ENCODE results near the gene HAPLN2.
"Not testable (repeated sequence)": the region's sequence is repeated elsewhere in the genome, so short reads cannot be mapped to it uniquely, and the experiment has no call there.

The HAPLN2 gene

GRCh38 chr1:156618853-156619581, at the start of gene HAPLN2:
Gene HAPLN2, plus strand, starts transcription at chr1:156619415. Its CDS starts 4,076 bp downstream, at chr1:156623491.
- no peak for DNase-seq

DNA sequence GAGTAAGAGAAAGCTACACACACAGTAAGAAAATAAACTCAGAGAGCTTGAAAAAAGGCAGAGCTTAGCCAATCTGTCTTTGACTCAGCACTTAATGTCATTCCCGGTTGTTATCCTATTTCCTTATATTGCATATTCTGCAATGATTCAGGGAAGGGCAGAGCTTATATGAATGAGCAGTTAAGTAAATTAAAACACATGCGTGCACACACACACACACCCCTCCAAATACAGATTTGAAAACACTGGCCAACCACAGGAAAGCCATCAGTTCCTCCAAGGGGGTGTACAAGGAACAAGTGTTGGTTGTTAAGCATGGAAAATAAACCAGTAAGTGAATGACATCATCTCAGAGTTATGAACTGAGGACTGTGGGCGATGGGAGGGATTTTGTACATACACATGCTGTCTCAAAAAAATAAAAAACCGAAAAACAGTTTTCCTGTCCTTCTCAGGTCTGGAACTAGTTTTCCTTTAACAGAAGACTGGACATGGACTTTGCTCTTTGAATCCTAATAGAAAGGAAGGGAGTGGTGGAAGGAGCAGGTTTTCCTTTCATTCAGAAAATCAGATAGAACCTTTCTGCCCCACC, 47.9 kb upstream of the HAPLN2 start:
- no peak for DNase-seq

GRCh38 chr1:156571919-156572662, 47.1 kb upstream of the HAPLN2 start, which contains the start of gene IQGAP3:
Gene IQGAP3, minus strand, starts transcription at chr1:156572565. Its CDS starts 36 bp downstream, at chr1:156572529.
- peak; percentile 88 for DNase-seq

- DNase-seq = no peak
Observed at GRCh38 chr1:156572663-156573018, 46.6 kb upstream of the HAPLN2 start.

DNA sequence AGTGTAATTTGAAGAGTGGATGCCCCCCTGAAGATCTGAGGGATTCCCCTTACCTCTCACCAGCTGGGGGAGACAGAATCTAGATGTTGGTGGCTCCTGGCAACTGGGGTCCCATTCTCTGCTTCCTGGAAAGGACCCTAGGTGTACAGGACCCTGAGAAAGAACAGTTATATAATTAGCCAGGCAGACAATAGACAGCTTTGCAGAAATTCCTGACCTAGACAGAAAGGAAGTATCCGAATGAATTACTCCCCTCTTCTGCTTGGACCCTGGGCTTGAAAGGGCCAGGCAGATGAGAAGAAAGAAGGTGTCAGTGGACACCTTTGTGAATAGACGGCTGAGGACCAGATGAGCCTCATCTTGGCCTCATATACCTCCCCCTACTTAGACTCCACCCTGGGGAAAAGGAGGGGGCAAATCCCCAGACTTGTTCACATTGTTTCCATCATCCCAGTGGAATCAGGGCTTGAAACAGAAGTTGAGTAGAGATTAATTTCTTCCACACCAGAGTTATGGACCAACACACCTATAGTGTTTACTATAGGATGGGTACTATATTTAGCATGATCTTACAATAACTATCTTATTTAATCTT, 45.1 kb upstream of the HAPLN2 start:
- no peak for DNase-seq

- DNase-seq = no peak
Observed at GRCh38 chr1:156577550-156577949, 41.7 kb upstream of the HAPLN2 start.

DNA sequence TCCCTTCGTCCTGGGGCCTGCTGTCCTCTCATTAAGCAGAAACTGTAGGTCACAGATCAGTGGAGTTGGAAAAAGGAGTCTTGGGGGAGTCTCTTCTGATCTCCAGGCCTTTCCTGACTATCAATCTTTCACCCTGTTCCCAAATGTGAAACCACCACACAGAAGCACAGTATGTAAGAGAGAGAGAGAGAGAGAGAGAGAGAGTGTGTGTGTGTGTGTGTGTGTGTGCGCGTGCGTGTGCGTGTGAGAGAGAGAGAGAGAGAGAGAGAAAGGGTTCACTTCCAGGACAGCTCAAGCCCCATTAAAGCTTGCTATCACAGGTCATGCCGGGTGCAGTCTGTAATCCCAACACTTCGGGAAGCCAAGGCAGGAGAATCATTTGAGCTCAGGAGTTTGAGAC, 41.2 kb upstream of the HAPLN2 start:
- DNase-seq = no peak

DNA sequence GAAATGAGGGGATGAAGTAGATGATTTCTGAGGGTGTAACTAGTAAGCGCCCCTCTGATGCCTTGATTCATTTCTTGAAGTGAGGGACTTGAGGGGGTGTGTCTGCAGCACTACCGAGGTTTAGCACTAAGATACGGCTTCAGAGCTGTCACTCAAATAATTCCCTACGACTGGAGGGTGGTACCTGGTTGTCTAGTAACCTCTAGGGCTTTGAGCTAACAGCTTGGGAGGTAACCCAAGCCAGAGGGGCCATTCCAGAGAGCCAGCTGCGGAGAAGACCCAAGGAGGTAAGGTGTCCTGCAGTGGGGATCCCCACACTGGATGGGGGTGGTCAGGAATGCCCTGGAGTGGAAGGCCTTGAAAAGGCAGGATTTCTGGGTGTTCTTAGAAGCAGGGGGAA, 39.7 kb upstream of the HAPLN2 start, which contains the start of gene TTC24:
Gene TTC24 (plus strand): TSS at position 252 of the 400 bp plus-strand sequence. CDS start 1,642 bp downstream, outside the sequence.
- no peak for DNase-seq

GRCh38 chr1:156581661-156582387, 37.4 kb upstream of the HAPLN2 start:
- DNase-seq = no peak

GRCh38 chr1:156582388-156583017, 36.7 kb upstream of the HAPLN2 start:
- DNase-seq = no peak

DNA sequence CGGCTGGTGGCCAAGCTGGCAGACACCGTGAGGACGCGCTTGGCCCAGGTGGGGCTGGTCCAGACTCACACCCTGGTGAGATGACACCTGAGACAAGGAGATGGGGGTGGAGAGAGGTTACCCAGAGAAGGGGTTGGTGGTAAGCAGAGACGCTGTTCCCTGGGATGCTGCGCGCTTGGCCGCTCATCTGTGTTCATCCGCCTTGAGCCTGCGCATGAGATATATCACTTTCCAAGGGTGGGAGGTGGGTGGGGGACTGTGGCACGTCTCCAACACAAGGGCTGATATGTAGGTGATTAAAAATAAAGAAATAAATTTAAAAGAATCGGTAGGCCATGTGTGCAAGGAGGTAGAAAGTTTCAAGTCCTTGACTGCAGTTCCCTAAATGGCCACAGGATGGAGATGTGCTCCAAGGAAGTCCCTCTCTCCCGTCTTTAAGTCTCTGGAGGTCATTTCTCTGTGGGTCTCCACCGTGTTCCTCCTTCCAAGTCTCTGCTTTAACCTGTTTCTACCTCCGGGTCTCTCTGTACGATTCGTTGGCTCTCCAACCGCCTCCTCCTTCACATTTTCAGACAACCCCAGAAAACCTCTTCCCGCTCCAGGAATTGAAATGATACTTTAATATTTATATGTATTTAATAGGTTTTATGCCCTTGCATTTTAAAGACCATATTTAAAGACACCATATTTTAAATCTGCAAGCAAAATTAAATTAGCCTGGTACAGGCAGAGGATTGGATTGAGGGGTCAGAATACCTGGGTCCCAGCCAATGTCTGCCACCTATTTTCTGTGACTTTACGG, 35.2 kb upstream of the HAPLN2 start:
- DNase-seq = peak; percentile 49

GRCh38 chr1:156584813-156585212, 34.4 kb upstream of the HAPLN2 start:
- no peak for DNase-seq

DNA sequence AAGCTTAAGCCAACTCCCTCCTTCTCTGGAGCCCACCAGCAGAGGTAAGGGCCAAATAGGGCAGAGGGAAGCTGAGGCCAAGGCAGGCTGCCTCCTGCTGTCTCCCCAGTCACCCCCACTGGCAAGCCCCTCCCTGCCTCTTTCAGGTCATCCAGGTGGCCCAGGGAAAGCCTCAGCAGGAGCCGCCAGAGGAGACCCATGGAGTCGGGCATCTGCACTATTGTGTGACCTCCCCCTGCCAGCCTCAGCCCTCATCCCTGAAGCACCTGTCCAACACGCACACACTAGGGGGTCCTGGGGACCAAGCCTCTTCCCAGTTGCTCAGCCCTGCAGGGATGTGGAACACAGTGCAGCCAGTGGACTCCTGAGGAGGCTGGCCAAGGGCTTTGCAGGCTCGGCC, 32.9 kb upstream of the HAPLN2 start:
- DNase-seq = no peak

- no peak for DNase-seq
Observed at GRCh38 chr1:156586892-156587477, 32.2 kb upstream of the HAPLN2 start.

DNA sequence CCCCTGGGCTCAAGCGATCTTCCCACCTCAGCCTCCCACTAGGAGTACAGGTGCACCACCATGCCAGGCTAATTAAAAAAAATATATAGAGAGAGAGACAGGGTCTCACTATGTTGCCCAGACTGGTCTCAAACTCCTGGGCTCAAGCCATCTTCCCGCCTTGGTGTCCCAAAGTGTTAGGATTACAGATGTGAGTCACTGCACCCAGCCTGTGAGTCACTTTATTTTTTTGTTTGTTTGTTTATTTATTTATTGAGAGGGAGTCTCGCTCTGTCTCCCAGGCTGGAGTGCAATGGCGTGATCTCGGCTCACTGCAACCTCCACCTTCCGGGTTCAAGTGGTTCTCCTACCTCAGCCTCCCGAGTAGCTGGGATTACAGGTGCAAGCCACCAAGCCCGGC, 31.3 kb upstream of the HAPLN2 start:
- DNase-seq = not testable (repeated sequence)

DNA sequence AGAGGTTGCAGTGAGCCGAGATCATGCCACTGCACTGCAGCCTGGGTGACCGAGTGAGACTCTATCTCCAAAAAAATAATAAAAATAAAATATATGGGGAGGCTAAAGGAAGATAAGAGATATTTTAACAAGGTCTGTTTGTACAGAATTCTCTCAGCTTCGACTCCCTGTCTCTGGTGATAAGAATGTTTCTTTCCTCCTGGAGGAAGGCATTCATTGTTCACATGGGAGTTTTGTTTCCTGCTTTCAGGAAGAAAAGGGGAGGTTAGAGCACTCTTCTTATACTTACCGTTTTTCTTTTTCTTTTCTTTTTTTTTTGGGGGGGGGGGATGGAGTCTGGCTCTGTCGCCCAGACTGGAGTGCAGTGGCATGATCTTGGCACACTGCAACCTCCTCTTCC, 29.7 kb upstream of the HAPLN2 start:
- DNase-seq = no peak

GRCh38 chr1:156590326-156591180, 28.7 kb upstream of the HAPLN2 start:
- no peak for DNase-seq

DNA sequence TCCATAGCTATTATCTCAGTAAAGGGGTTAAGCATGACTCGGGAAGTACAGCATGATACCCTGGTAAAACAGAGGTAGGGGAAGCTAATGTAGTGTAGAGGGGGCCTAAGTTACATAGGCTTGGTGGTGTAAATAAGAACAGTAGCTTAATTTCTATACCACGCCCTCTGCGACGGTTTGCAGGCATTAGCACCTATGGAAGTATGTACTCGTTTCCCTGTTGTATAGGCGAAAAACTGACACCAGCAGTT, 28.1 kb upstream of the HAPLN2 start:
- no peak for DNase-seq

DNA sequence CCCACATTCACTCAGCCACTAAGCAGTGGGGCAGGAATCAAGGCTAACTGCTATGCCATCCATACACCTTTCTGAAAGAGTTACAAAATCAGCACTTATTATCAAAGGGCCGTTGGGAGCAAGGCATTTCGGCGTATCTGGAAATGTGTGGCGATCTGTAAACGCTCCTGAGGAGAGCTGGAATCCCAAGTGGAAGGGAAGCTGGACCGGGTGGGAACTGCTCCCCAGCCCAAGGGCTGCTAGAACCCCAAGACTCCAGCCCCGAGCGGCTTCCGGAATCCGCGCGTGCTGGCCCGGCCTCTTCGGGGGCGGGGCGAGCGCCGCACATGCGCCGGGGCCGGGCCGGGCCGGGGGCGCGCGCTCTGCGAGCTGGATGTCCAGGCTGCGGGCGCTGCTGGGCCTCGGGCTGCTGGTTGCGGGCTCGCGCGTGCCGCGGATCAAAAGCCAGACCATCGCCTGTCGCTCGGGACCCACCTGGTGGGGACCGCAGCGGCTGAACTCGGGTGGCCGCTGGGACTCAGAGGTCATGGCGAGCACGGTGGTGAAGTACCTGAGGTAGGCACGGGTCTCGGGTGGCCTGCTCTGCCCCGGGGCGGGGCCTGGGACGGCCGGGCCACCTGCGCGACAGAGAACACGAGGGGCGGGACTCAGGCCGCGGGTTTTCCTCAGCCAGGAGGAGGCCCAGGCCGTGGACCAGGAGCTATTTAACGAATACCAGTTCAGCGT, 27.6 kb upstream of the HAPLN2 start, which contains the start of gene NAXE:
Gene NAXE (plus strand): TSS at position 345 of the 726 bp plus-strand sequence. CDS start 29 bp downstream, at position 374.
- peak; percentile 80 for DNase-seq

Data from right hindlimb (tissue), 1 donor.